ENCODE measurements around the gene ZSWIM6. TPM values are rescaled to one million over a fixed set of nuclear protein-coding genes. Genes with fewer than 3 reads are reported as not detected.

The ZSWIM6 gene
- total RNA-seq, 1 donor from 2014 or later, result 50.2 TPM

DNA sequence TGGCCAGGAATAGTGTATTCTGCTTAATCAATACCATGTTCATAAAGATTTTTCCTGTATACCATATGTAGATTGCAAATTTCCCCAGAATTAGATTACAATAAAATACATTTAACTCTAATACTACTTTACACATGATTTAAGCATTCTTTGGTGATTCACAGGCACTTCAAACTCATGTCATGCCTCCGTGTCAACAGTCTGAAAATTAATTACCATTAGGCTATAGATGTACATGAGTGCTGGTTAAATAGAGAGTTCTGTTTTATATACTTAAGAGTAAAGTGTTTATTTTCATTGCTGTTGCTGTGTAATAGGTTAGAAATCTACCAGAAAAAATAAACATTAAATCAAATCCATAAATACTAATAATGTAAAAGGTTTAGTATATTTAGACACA is 159.8 kb downstream of the ZSWIM6 start:
- Mint-ChIP-seq H3K4me3 (ENCODE audit: unreplicated experiment) (no peak overlapping the region), H3K27ac (ENCODE audit: unreplicated experiment) (no peak overlapping the region), H3K36me3 (ENCODE audit: unreplicated experiment) (no peaks in the 10 kb centered on the region), H3K4me1 (ENCODE audit: low read depth, unreplicated experiment) (peaks cover 21% of the 10 kb centered on the region), H3K27me3 (ENCODE audit: unreplicated experiment) (peaks cover 1% of the 10 kb centered on the region), H3K9me3 (ENCODE audit: unreplicated experiment) (peaks cover 3% of the 10 kb centered on the region)
- TF ChIP-seq, protein P1, sequence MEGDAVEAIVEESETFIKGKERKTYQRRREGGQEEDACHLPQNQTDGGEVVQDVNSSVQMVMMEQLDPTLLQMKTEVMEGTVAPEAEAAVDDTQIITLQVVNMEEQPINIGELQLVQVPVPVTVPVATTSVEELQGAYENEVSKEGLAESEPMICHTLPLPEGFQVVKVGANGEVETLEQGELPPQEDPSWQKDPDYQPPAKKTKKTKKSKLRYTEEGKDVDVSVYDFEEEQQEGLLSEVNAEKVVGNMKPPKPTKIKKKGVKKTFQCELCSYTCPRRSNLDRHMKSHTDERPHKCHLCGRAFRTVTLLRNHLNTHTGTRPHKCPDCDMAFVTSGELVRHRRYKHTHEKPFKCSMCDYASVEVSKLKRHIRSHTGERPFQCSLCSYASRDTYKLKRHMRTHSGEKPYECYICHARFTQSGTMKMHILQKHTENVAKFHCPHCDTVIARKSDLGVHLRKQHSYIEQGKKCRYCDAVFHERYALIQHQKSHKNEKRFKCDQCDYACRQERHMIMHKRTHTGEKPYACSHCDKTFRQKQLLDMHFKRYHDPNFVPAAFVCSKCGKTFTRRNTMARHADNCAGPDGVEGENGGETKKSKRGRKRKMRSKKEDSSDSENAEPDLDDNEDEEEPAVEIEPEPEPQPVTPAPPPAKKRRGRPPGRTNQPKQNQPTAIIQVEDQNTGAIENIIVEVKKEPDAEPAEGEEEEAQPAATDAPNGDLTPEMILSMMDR (IDR thresholded peaks at IDR 0.05; ENCODE audit: partially characterized antibody, unreplicated experiment), result no peak
- DNase-seq, result no peak

DNA sequence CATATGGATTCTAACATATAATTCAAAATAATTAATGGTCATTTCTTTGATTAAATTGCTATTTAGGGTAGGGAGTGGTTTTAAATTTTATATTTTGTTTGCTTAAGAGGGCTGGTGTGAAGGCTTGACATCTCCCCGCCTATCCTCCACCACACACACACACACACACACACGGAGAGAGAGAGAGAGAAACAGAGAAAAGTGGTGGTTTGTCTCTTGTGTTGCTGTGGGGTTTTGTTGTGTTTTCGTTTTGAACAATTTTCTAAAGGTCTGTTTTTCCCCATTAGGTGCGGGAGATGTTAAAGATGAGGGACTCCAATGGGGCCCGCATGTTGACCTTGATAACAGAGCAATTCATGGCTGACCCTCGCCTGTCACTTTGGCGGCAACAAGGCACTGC is 161.9 kb downstream of the ZSWIM6 start:
- Mint-ChIP-seq H3K4me3 (ENCODE audit: unreplicated experiment) (no peak overlapping the region), H3K4me1 (ENCODE audit: low read depth, unreplicated experiment) (peaks cover 24% of the 10 kb centered on the region), H3K27ac (ENCODE audit: unreplicated experiment) (no peak overlapping the region), H3K27me3 (ENCODE audit: unreplicated experiment) (no peaks in the 10 kb centered on the region), H3K36me3 (ENCODE audit: unreplicated experiment) (no peaks in the 10 kb centered on the region), H3K9me3 (ENCODE audit: unreplicated experiment) (peaks cover 3% of the 10 kb centered on the region)
- DNase-seq, result no peak
- TF ChIP-seq, protein P1 (IDR thresholded peaks at IDR 0.05; ENCODE audit: partially characterized antibody, unreplicated experiment), result no peak

DNA sequence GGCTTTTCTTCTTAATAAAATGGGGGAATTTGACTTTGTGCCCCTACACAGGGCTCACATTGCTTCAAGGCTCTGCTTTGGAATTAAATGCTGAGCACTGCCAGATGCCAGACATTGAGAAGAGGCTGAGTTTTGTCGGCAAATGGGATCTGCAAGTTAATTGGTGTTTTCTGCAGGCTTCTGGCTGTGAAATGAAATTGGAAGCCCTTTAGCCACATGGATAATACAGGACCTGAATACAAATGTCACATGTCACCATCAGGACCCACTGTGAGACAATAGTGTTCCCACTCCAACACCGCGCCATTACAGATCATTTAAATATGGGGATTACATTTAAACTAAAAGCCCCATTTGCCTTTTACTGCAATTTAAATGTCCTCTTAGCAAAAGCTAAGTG is 164.4 kb downstream of the ZSWIM6 start:
- Mint-ChIP-seq H3K4me3 (ENCODE audit: unreplicated experiment) (no peak overlapping the region), H3K4me1 (ENCODE audit: low read depth, unreplicated experiment) (peaks cover 36% of the 10 kb centered on the region), H3K9me3 (ENCODE audit: unreplicated experiment) (peaks cover 3% of the 10 kb centered on the region), H3K36me3 (ENCODE audit: unreplicated experiment) (no peaks in the 10 kb centered on the region), H3K27ac (ENCODE audit: unreplicated experiment) (peak overlapping the region; percentile 75), H3K27me3 (ENCODE audit: unreplicated experiment) (no peaks in the 10 kb centered on the region)
- TF ChIP-seq, protein P1 (IDR thresholded peaks at IDR 0.05; ENCODE audit: partially characterized antibody, unreplicated experiment), result no peak
- no peak for DNase-seq

DNA sequence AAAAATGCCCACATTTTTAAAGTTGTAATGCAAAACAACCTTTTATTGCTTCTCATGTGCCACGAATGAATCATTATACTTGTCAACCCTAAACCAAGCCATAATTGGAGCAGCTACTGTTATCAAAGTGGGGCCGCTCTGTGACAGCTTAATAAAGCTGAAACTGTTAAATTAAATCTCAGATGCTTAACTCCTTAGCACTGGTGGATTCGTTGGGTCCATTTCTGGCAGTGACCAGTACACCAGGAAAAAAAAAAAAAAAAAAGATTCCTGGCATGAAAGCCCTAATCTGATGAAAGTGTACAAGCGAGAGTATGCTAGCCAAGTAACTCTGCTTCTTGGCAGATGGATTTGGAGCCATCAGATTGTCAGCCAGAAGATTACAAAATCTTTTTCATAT is 164.8 kb downstream of the ZSWIM6 start:
- Mint-ChIP-seq H3K27me3 (ENCODE audit: unreplicated experiment) (peaks cover 1% of the 10 kb centered on the region), H3K4me1 (ENCODE audit: low read depth, unreplicated experiment) (peaks cover 39% of the 10 kb centered on the region), H3K4me3 (ENCODE audit: unreplicated experiment) (no peak overlapping the region), H3K27ac (ENCODE audit: unreplicated experiment) (peak overlapping the region; percentile 75), H3K36me3 (ENCODE audit: unreplicated experiment) (no peaks in the 10 kb centered on the region), H3K9me3 (ENCODE audit: unreplicated experiment) (peaks cover 3% of the 10 kb centered on the region)
- DNase-seq, result no peak
- TF ChIP-seq, protein P1 (IDR thresholded peaks at IDR 0.05; ENCODE audit: partially characterized antibody, unreplicated experiment), result no peak

DNA sequence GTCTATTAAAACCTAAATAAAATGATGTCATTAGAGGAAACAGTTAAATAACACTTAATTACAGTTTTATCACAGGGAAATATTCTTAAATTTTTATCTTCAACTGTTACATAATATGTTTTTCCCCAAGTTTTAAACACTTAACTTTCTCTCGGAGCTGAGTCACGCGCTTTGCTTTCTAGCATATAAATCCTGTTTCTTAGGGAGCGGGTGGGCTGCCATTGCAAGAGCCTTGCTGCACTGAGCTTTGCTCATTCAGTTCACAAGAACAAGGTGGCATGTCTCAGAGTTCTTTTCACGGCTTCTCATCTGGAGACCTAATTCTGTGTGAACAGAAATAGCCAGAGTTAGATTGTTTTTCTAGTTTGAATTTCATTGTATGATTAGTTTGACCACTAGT is 166.1 kb downstream of the ZSWIM6 start:
- TF ChIP-seq, protein P1 (IDR thresholded peaks at IDR 0.05; ENCODE audit: partially characterized antibody, unreplicated experiment), result no peak
- H3K4me3 Mint-ChIP-seq (ENCODE audit: unreplicated experiment), result no peak overlapping the region
- H3K27ac Mint-ChIP-seq (ENCODE audit: unreplicated experiment), result no peak overlapping the region
- peaks cover 3% of the 10 kb centered on the region for H3K9me3 Mint-ChIP-seq (ENCODE audit: unreplicated experiment)
- DNase-seq, result no peak
- H3K27me3 Mint-ChIP-seq (ENCODE audit: unreplicated experiment), result peaks cover 2% of the 10 kb centered on the region
- H3K36me3 Mint-ChIP-seq (ENCODE audit: unreplicated experiment), result no peaks in the 10 kb centered on the region
- H3K4me1 Mint-ChIP-seq (ENCODE audit: low read depth, unreplicated experiment), result peaks cover 47% of the 10 kb centered on the region

All from glutamatergic neuron (in vitro differentiated cells).